ENCODE data around the gene JUND. TPM values are rescaled to one million over a fixed set of nuclear protein-coding genes. Genes with fewer than 3 reads are reported as not detected.
A peak's percentile ranks its signal among the peaks of the same experiment; 100 is the strongest.

Gene JUND
- total RNA-seq, 2 donors from 2014 or later, result 521 to 844 TPM

DNA sequence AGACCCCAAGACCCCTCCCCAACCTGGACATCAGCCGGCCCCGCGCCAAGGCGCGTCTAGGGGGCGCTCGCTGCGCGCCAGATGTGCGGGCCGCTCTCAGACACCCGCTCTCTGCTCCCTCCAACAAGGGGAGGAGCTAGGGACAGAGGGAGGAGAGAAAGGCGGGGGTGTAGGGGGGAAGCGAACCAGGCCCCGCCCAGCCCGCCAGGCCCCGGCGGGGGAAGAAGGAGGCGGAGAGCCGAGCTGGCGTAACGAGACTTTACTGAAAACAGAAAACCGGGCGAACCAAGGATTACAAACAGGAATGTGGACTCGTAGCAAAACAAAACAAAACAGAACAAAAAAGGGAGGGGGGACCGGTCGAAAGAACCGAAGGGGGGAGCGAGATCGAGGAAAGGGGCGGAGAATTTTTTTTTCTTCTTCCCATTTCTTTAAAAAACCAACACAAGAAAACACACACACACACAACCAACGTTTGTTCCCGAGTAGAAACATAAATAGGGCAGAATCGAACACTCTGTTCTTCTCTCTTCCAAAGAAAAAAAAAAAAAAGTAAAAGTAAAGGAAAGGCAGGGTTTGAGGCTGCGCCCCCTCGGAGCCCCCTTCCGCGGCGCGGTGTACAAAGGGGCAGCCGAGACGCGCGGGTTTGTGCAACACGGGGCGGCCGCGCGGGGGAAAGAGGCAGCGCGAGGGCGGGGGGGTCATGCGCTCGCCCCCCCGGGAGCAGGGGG is 1.7 kb downstream of the JUND start:
- peak overlapping the region; percentile 99 for H3K4me3 ChIP-seq
- peaks cover 22% of the 10 kb centered on the region for H3K4me1 ChIP-seq (replicated peaks)
- H3K27ac ChIP-seq, result peak overlapping the region; percentile 99 to 100
- WGBS, result under 1% methylated on average over 55 of the region's 55 CpGs
- no peaks in the 10 kb centered on the region for H3K9me3 ChIP-seq
- no peaks in the 10 kb centered on the region for H3K27me3 ChIP-seq (replicated peaks; ENCODE audit: insufficient read depth)
- TF ChIP-seq, protein P1, sequence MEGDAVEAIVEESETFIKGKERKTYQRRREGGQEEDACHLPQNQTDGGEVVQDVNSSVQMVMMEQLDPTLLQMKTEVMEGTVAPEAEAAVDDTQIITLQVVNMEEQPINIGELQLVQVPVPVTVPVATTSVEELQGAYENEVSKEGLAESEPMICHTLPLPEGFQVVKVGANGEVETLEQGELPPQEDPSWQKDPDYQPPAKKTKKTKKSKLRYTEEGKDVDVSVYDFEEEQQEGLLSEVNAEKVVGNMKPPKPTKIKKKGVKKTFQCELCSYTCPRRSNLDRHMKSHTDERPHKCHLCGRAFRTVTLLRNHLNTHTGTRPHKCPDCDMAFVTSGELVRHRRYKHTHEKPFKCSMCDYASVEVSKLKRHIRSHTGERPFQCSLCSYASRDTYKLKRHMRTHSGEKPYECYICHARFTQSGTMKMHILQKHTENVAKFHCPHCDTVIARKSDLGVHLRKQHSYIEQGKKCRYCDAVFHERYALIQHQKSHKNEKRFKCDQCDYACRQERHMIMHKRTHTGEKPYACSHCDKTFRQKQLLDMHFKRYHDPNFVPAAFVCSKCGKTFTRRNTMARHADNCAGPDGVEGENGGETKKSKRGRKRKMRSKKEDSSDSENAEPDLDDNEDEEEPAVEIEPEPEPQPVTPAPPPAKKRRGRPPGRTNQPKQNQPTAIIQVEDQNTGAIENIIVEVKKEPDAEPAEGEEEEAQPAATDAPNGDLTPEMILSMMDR (IDR thresholded peaks at IDR 0.05), result peak; percentile 62 to 98 (median 89)
- TF ChIP-seq POLR2AphosphoS5 (IDR thresholded peaks at IDR 0.05) (peak; percentile 99), POLR2A (IDR thresholded peaks at IDR 0.05) (peak; percentile 97)
- DNase-seq (ENCODE audit: low spot score), result peak; percentile 95
- H3K36me3 ChIP-seq, result no peaks in the 10 kb centered on the region
- intact Hi-C loops (cut with DNase I), result loop anchor here (1.0 to 5.0 kb wide), 3 partner anchors 44 to 138 kb away; partner anchors contain the start of genes LSM4 and SSBP4

DNA sequence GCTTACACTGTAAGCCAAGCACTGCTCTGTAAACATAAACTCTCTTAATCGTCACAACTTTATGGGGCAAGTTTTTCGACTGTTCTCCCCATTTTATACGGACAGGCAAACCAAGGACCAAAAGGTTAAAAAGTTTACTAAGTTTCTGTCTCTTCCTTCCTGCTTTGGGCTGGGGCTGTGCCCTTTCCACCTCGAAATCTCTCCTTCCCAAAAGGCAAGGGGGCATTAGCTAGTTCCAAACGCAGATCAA is 2.2 kb downstream of the JUND start:
- TF ChIP-seq POLR2A (IDR thresholded peaks at IDR 0.05), result no peak
- TF ChIP-seq POLR2AphosphoS5 (IDR thresholded peaks at IDR 0.05), result no peak
- TF ChIP-seq, protein P1 (IDR thresholded peaks at IDR 0.05), result no peak
- DNase-seq (ENCODE audit: low spot score), result no peak
- H3K36me3 ChIP-seq, result no peaks in the 10 kb centered on the region
- no peaks in the 10 kb centered on the region for H3K27me3 ChIP-seq (replicated peaks; ENCODE audit: insufficient read depth)
- H3K4me3 ChIP-seq, result peak overlapping the region; percentile 99
- intact Hi-C loops (cut with DNase I), result loop anchor here (1.0 to 5.0 kb wide), 3 partner anchors 44 to 138 kb away; partner anchors contain the start of genes LSM4 and SSBP4
- WGBS, result 0% methylated on average over 5 of the region's 5 CpGs
- H3K9me3 ChIP-seq, result no peaks in the 10 kb centered on the region
- H3K4me1 ChIP-seq (replicated peaks), result peaks cover 25% of the 10 kb centered on the region
- H3K27ac ChIP-seq, result peak overlapping the region; percentile 99 to 100

DNA sequence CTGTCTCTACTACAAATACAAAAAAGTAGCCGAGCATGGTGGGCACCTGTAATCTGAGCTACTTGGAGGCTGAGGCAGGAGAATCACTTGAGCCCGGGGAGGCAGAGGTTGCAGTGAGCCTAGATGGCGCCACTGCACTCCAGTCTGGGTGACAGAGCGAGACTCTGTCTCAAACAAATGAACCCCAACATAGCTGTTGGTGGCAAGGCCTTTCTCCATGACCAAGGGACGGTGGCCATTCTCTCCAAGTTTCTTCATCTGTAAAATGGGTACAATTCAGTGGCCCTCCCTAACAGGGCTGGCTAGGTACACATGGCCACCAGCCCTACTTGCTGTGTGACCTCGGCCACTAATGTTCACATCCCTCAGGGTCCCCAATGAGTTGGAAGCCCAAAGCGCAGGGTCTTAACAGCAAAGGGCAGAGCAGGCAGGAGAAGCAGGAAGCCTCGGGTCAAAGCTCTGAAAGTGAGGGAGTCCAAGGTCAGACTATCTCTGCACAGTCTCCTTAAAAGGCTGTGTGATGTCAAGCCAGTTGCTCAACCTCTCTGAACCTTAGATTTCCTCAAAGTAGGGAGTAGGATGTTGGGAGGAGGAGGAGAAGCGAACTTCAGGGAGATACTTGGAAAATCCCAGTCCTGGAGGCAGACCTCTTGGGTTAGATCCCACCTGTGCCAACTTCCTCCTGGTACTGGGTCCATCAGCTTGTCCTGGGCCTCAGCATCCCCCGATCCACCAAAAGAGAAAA is 2.7 kb downstream of the JUND start:
- TF ChIP-seq POLR2AphosphoS5 (IDR thresholded peaks at IDR 0.05), result no peak
- TF ChIP-seq, protein P1 (IDR thresholded peaks at IDR 0.05), result peak in 1 of 4 experiments; percentile 3
- no peak for TF ChIP-seq POLR2A (IDR thresholded peaks at IDR 0.05)
- H3K36me3 ChIP-seq, result no peaks in the 10 kb centered on the region
- intact Hi-C loops (cut with DNase I), result loop anchor here (1.0 to 5.0 kb wide), 3 partner anchors 45 to 139 kb away; partner anchors contain the start of genes LSM4 and SSBP4
- peaks cover 25% of the 10 kb centered on the region for H3K4me1 ChIP-seq (replicated peaks)
- no peaks in the 10 kb centered on the region for H3K9me3 ChIP-seq
- no peaks in the 10 kb centered on the region for H3K27me3 ChIP-seq (replicated peaks; ENCODE audit: insufficient read depth)
- 49% methylated on average over 10 of the region's 10 CpGs for WGBS
- H3K4me3 ChIP-seq, result peak overlapping the region; percentile 99
- H3K27ac ChIP-seq, result peak overlapping the region; percentile 99 to 100
- no peak for DNase-seq (ENCODE audit: low spot score)

DNA sequence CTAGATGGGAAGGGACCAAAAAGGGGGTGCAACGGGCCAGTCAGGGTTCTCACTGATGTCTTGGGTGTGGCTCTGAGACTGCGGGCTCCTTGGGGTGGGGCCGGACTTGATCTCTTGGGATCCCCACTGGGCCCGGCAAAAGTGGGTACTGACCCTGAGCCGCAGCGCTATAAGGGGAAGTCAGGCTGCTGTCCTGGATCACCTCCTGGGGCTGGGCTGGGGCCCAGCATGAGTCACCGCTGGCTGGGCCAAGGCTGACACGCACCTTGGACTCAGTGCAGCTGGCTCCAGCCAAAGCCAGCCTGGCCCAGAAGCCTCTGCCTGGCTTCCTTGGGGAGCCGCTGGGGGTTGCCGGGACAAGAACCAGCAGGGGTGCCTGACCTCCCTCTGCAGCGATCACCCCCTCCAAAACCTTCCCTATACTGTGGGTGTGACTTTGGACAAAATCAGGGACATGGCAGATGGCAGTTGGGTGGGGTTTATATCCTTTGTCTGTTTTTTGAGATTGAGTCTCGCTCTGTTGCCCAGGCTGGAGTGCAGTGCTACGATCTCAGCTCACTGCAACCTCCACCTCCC is 6.6 kb downstream of the JUND start:
- Histone ChIP-seq H3K4me1 (replicated peaks) (peaks cover 16% of the 10 kb centered on the region), H3K9me3 (no peaks in the 10 kb centered on the region), H3K36me3 (no peaks in the 10 kb centered on the region), H3K4me3 (no peak overlapping the region), H3K27ac (peak overlapping the region; percentile 70 to 78), H3K27me3 (replicated peaks; ENCODE audit: insufficient read depth) (no peaks in the 10 kb centered on the region)
- WGBS, result 17% methylated on average over 11 of the region's 13 CpGs
- peak; percentile 95 for TF ChIP-seq POLR2AphosphoS5 (IDR thresholded peaks at IDR 0.05)
- TF ChIP-seq, protein P1 (IDR thresholded peaks at IDR 0.05), result peak in 2 of 4 experiments; percentile 35 to 40
- TF ChIP-seq POLR2A (IDR thresholded peaks at IDR 0.05), result no peak
- DNase-seq (ENCODE audit: low spot score), result peak; percentile 88
- intact Hi-C loops (cut with DNase I), result loop anchor here (5.0 kb wide), 1 partner anchor 142 kb away; the partner anchor contains the start of gene SSBP4

Measured in prostate gland (tissue), 2 donors.